SW480 (cell line): Measurements from ENCODE around the gene COL19A1.

Experiments
- DNase-seq: peaks from one replicate; pipeline ENCODE4 v3.0.0-alpha.2; 2016; ENCODE audit warnings: low spot score

COL19A1 gene

GRCh38 chr6:70225055-70225454 is 358.7 kb downstream of the COL19A1 start:
- DNase-seq, result no peak

- no peak for DNase-seq
These were observed 365.0 kb downstream of the COL19A1 start for GRCh38 chr6:70231311-70231710.

- no peak for DNase-seq
These were observed 368.3 kb downstream of the COL19A1 start for GRCh38 chr6:70234561-70235236.

- no peak for DNase-seq
These were observed 370.0 kb downstream of the COL19A1 start for GRCh38 chr6:70236343-70236742.

GRCh38 chr6:70241031-70241430 is 374.7 kb downstream of the COL19A1 start:
- DNase-seq, result no peak

- DNase-seq, result no peak
These were observed 375.6 kb downstream of the COL19A1 start for GRCh38 chr6:70241991-70242420.

- DNase-seq, result no peak
These were observed 379.8 kb downstream of the COL19A1 start for GRCh38 chr6:70246118-70246517.

- DNase-seq, result no peak
These were observed 386.2 kb downstream of the COL19A1 start for GRCh38 chr6:70252604-70253003.

GRCh38 chr6:70253923-70254322 is 387.6 kb downstream of the COL19A1 start:
- DNase-seq, result no peak

- DNase-seq, result no peak
These were observed 388.4 kb downstream of the COL19A1 start for GRCh38 chr6:70254784-70255183.

GRCh38 chr6:70257768-70258273 is 391.5 kb downstream of the COL19A1 start:
- DNase-seq, result no peak

- DNase-seq, result no peak
These were observed 392.1 kb downstream of the COL19A1 start for GRCh38 chr6:70258483-70258882.
